Progenitor cell of endocrine pancreas (in vitro differentiated cells): ENCODE results near the gene SLC10A7. TPM values are rescaled to one million over a fixed set of nuclear protein-coding genes. Genes with fewer than 3 reads are reported as not detected.

ENCODE experiments used
- DNase-seq: peaks from one replicate; pipeline ENCODE4 v3.0.0; 2021; ENCODE audit warnings: low spot score; ENCODE audit not compliant: unreplicated experiment
- H3K27ac Mint-ChIP-seq: 2 replicates; pipeline ENCODE4 v1.8.0; 2021; ENCODE audit warnings: mild to moderate bottlenecking, moderate library complexity, mixed read lengths
- H3K27me3 Mint-ChIP-seq: 2 replicates; pipeline ENCODE4 v1.8.0; 2021; ENCODE audit warnings: mixed read lengths
- H3K36me3 Mint-ChIP-seq: 2 replicates; pipeline ENCODE4 v1.8.0; 2022; ENCODE audit warnings: mixed read lengths; ENCODE audit not compliant: insufficient read depth
- H3K4me1 Mint-ChIP-seq: 2 replicates; pipeline ENCODE4 v1.8.0; 2021; ENCODE audit warnings: low read depth, mixed read lengths
- H3K4me3 Mint-ChIP-seq: 2 replicates; pipeline ENCODE4 v1.8.0; 2021; ENCODE audit warnings: low read depth, mild to moderate bottlenecking, moderate library complexity, mixed read lengths
- H3K9me3 Mint-ChIP-seq: 2 replicates; pipeline ENCODE4 v1.8.0; 2021; ENCODE audit warnings: low read depth, mixed read lengths
- CTCF ChIP-seq: fragments of 200-600 bp; sonication (generic); IDR thresholded peaks from one replicate; pipeline ENCODE4 v1.5.0; 2021; ENCODE audit warnings: antibody characterized with exemption, mild to moderate bottlenecking; ENCODE audit not compliant: unreplicated experiment
- total RNA-seq: library from RNA; stranded (reverse); gene quantifications from 2 replicates; pipeline ENCODE4 v1.2.1, GENCODE V29; 2021

Gene SLC10A7
- total RNA-seq, 1 donor from 2014 or later: 14.1 TPM

GRCh38 chr4:146246381-146246780 is 275.4 kb downstream of the SLC10A7 start:
- TF ChIP-seq CTCF: no peak
- no peak overlapping the region for H3K27ac Mint-ChIP-seq
- peaks cover 11% of the 10 kb centered on the region for H3K4me1 Mint-ChIP-seq
- H3K36me3 Mint-ChIP-seq: no peaks in the 10 kb centered on the region
- H3K27me3 Mint-ChIP-seq: peaks cover 5% of the 10 kb centered on the region
- no peaks in the 10 kb centered on the region for H3K9me3 Mint-ChIP-seq
- no peak overlapping the region for H3K4me3 Mint-ChIP-seq
- no peak for DNase-seq

GRCh38 chr4:146245850-146246249 is 275.9 kb downstream of the SLC10A7 start:
- TF ChIP-seq CTCF: no peak
- Mint-ChIP-seq H3K27me3 (peaks cover 5% of the 10 kb centered on the region), H3K9me3 (no peaks in the 10 kb centered on the region), H3K4me1 (peaks cover 11% of the 10 kb centered on the region), H3K27ac (no peak overlapping the region), H3K4me3 (no peak overlapping the region), H3K36me3 (no peaks in the 10 kb centered on the region)
- no peak for DNase-seq

DNA sequence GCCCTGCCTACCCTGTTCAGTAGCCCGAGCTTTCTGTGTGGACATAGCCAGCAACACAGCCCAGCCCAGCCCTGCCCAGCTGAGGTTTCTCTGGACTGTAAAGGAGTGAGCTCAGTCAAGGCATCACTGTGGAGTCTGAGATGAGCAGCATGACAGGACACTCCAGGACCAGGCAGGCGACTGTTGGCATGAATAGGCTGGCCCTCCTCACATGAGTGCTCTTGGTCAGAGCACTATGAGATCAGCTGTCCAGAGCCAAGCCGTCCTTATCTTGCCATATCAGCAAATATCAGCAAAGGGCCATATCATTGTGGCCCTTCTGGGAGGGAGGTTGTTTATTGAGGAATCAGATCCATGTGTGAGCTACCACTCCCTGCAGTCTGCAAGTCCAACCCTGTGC is 276.5 kb downstream of the SLC10A7 start:
- TF ChIP-seq CTCF: no peak
- no peak for DNase-seq
- peaks cover 5% of the 10 kb centered on the region for H3K27me3 Mint-ChIP-seq
- H3K9me3 Mint-ChIP-seq: no peaks in the 10 kb centered on the region
- H3K36me3 Mint-ChIP-seq: no peaks in the 10 kb centered on the region
- H3K4me1 Mint-ChIP-seq: peaks cover 10% of the 10 kb centered on the region
- no peak overlapping the region for H3K27ac Mint-ChIP-seq
- no peak overlapping the region for H3K4me3 Mint-ChIP-seq

- Mint-ChIP-seq H3K27me3 (peaks cover 5% of the 10 kb centered on the region), H3K9me3 (no peaks in the 10 kb centered on the region), H3K4me3 (no peak overlapping the region), H3K4me1 (peaks cover 10% of the 10 kb centered on the region), H3K27ac (no peak overlapping the region), H3K36me3 (no peaks in the 10 kb centered on the region)
- no peak for TF ChIP-seq CTCF
- no peak for DNase-seq
These were observed 277.2 kb downstream of the SLC10A7 start for GRCh38 chr4:146244496-146244895.

- no peak overlapping the region for H3K4me3 Mint-ChIP-seq
- H3K27me3 Mint-ChIP-seq: peaks cover 5% of the 10 kb centered on the region
- no peaks in the 10 kb centered on the region for H3K9me3 Mint-ChIP-seq
- no peaks in the 10 kb centered on the region for H3K36me3 Mint-ChIP-seq
- H3K4me1 Mint-ChIP-seq: peaks cover 10% of the 10 kb centered on the region
- no peak overlapping the region for H3K27ac Mint-ChIP-seq
- no peak for TF ChIP-seq CTCF
- no peak for DNase-seq
These were observed 277.9 kb downstream of the SLC10A7 start for GRCh38 chr4:146243883-146244277.
